KMS-11 (cell line): ENCODE results near the gene EN1.

ENCODE experiments used
- H2AFZ ChIP-seq: fragments of 200-600 bp; sonication (generic); 2 replicates; pipeline ENCODE4 v1.6.1; 2016; ENCODE audit warnings: antibody characterized with exemption, mixed run types, low read depth
- H3K27ac ChIP-seq: fragments of 200-600 bp; sonication (generic); 2 replicates; pipeline ENCODE4 v1.6.1; 2016; ENCODE audit warnings: mild to moderate bottlenecking, mixed run types
- H3K27me3 ChIP-seq: fragments of 200-600 bp; sonication (generic); 2 replicates; pipeline ENCODE4 v1.6.1; 2017; ENCODE audit warnings: mild to moderate bottlenecking, low read depth, mixed run types, moderate library complexity; ENCODE audit not compliant: insufficient read depth
- H3K36me3 ChIP-seq: fragments of 200-600 bp; sonication (generic); 2 replicates; pipeline ENCODE4 v1.6.1; 2017; ENCODE audit warnings: mild to moderate bottlenecking, mixed run types; ENCODE audit not compliant: insufficient read depth
- H3K4me1 ChIP-seq: fragments of 200-600 bp; sonication (generic); 2 replicates; pipeline ENCODE4 v1.6.1; 2016; ENCODE audit warnings: mild to moderate bottlenecking, low read depth, mixed run types; ENCODE audit not compliant: poor library complexity, severe bottlenecking
- H3K4me2 ChIP-seq: fragments of 200-600 bp; sonication (generic); 2 replicates; pipeline ENCODE4 v1.7.0; 2016; ENCODE audit warnings: mild to moderate bottlenecking, mixed run types
- H3K4me3 ChIP-seq: fragments of 200-600 bp; sonication (generic); IDR thresholded peaks from 2 replicates; pipeline ENCODE4 v1.6.1; 2017; ENCODE audit warnings: low read depth, low read length, mixed read lengths; ENCODE audit not compliant: insufficient read depth
- H3K79me2 ChIP-seq: fragments of 200-600 bp; sonication (generic); 2 replicates; pipeline ENCODE4 v1.6.1; 2016; ENCODE audit warnings: low read depth, mixed run types; ENCODE audit not compliant: insufficient read depth
- H3K9ac ChIP-seq: fragments of 200-600 bp; sonication (generic); 2 replicates; pipeline ENCODE4 v1.6.1; 2016; ENCODE audit warnings: mild to moderate bottlenecking, mixed run types
- H4K20me1 ChIP-seq: fragments of 200-600 bp; sonication (generic); 2 replicates; pipeline ENCODE4 v1.6.1; 2016; ENCODE audit warnings: mild to moderate bottlenecking, mixed run types; ENCODE audit not compliant: insufficient read depth
- TF ChIP-seq, protein P1 (sequence below): fragments of 200-600 bp; sonication (generic); conservative IDR thresholded peaks from 2 replicates; pipeline ENCODE4 v1.6.1; 2017; ENCODE audit warnings: low read depth, mild to moderate bottlenecking, antibody characterized with exemption, low read length, moderate library complexity, mixed read lengths

The EN1 gene

DNA sequence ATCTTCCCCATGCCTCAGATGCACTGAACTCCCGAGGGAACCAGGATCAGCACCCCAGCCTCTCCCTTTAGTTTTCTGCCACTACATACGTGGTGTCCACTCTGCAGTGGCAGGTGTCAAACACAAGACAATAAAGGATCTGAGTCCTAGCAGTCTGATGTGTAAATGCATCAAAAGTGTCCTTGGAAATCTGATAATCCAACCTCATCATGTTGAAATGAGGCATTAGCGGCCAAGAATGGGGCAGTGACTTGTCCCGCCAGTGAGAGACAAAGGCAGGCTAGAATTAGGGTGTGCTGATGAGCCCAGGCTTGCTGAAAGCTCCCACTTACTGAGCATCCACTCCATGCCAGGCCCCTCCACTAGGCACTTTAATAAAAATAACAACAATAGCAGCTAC lies 52.9 kb downstream of the EN1 start:
- Histone ChIP-seq H3K79me2 (no peaks in the 10 kb centered on the region), H2AFZ (no peak overlapping the region), H3K4me3 (no peak overlapping the region), H3K4me2 (no peak overlapping the region), H3K4me1 (no peaks in the 10 kb centered on the region), H3K36me3 (no peaks in the 10 kb centered on the region), H4K20me1 (no peaks in the 10 kb centered on the region), H3K27me3 (no peaks in the 10 kb centered on the region), H3K9ac (no peak overlapping the region), H3K27ac (no peak overlapping the region)
- TF ChIP-seq, protein P1, sequence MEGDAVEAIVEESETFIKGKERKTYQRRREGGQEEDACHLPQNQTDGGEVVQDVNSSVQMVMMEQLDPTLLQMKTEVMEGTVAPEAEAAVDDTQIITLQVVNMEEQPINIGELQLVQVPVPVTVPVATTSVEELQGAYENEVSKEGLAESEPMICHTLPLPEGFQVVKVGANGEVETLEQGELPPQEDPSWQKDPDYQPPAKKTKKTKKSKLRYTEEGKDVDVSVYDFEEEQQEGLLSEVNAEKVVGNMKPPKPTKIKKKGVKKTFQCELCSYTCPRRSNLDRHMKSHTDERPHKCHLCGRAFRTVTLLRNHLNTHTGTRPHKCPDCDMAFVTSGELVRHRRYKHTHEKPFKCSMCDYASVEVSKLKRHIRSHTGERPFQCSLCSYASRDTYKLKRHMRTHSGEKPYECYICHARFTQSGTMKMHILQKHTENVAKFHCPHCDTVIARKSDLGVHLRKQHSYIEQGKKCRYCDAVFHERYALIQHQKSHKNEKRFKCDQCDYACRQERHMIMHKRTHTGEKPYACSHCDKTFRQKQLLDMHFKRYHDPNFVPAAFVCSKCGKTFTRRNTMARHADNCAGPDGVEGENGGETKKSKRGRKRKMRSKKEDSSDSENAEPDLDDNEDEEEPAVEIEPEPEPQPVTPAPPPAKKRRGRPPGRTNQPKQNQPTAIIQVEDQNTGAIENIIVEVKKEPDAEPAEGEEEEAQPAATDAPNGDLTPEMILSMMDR = no peak
